ENCODE results near the gene MTCH1.

Gene MTCH1

GRCh38 chr6:36979347-36979742, 6.7 kb downstream of the MTCH1 start:
- 0 out of 3 replicates have a peak, but pooled peaks have one; percentile 33 for ATAC-seq (ENCODE audit: low read depth)
- Histone ChIP-seq H3K9me3 (ENCODE audit: severe bottlenecking) (no peaks in the 10 kb centered on the region), H3K27ac (ENCODE audit: poor library complexity, severe bottlenecking) (no peak overlapping the region), H3K36me3 (ENCODE audit: low read depth) (peaks cover 66% of the 10 kb centered on the region), H3K27me3 (ENCODE audit: insufficient read depth, poor library complexity, severe bottlenecking) (no peaks in the 10 kb centered on the region), H3K4me3 (ENCODE audit: severe bottlenecking) (no peak overlapping the region), H3K4me1 (ENCODE audit: insufficient read depth, poor library complexity, severe bottlenecking) (peaks cover 5% of the 10 kb centered on the region)
- TF ChIP-seq, protein P1, sequence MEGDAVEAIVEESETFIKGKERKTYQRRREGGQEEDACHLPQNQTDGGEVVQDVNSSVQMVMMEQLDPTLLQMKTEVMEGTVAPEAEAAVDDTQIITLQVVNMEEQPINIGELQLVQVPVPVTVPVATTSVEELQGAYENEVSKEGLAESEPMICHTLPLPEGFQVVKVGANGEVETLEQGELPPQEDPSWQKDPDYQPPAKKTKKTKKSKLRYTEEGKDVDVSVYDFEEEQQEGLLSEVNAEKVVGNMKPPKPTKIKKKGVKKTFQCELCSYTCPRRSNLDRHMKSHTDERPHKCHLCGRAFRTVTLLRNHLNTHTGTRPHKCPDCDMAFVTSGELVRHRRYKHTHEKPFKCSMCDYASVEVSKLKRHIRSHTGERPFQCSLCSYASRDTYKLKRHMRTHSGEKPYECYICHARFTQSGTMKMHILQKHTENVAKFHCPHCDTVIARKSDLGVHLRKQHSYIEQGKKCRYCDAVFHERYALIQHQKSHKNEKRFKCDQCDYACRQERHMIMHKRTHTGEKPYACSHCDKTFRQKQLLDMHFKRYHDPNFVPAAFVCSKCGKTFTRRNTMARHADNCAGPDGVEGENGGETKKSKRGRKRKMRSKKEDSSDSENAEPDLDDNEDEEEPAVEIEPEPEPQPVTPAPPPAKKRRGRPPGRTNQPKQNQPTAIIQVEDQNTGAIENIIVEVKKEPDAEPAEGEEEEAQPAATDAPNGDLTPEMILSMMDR (IDR thresholded peaks at IDR 0.05; ENCODE audit: poor library complexity, severe bottlenecking), result peak; percentile 54
- DNase-seq (ENCODE audit: low spot score), result no peak

GRCh38 chr6:36978421-36979346, 7.3 kb downstream of the MTCH1 start:
- TF ChIP-seq, protein P1 (IDR thresholded peaks at IDR 0.05; ENCODE audit: poor library complexity, severe bottlenecking), result no peak
- no peak for ATAC-seq (ENCODE audit: low read depth)
- no peak overlapping the region for H3K4me3 ChIP-seq (ENCODE audit: severe bottlenecking)
- peaks cover 73% of the 10 kb centered on the region for H3K36me3 ChIP-seq (ENCODE audit: low read depth)
- H3K27me3 ChIP-seq (ENCODE audit: insufficient read depth, poor library complexity, severe bottlenecking), result no peaks in the 10 kb centered on the region
- H3K9me3 ChIP-seq (ENCODE audit: severe bottlenecking), result no peaks in the 10 kb centered on the region
- no peak for DNase-seq (ENCODE audit: low spot score)
- H3K27ac ChIP-seq (ENCODE audit: poor library complexity, severe bottlenecking), result no peak overlapping the region
- no peaks in the 10 kb centered on the region for H3K4me1 ChIP-seq (ENCODE audit: insufficient read depth, poor library complexity, severe bottlenecking)

GRCh38 chr6:36977470-36977941, 8.5 kb downstream of the MTCH1 start:
- Histone ChIP-seq H3K9me3 (ENCODE audit: severe bottlenecking) (no peaks in the 10 kb centered on the region), H3K4me1 (ENCODE audit: insufficient read depth, poor library complexity, severe bottlenecking) (no peaks in the 10 kb centered on the region), H3K36me3 (ENCODE audit: low read depth) (peaks cover 85% of the 10 kb centered on the region), H3K27me3 (ENCODE audit: insufficient read depth, poor library complexity, severe bottlenecking) (no peaks in the 10 kb centered on the region), H3K27ac (ENCODE audit: poor library complexity, severe bottlenecking) (no peak overlapping the region), H3K4me3 (ENCODE audit: severe bottlenecking) (no peak overlapping the region)
- DNase-seq (ENCODE audit: low spot score), result no peak
- no peak for ATAC-seq (ENCODE audit: low read depth)
- TF ChIP-seq, protein P1 (IDR thresholded peaks at IDR 0.05; ENCODE audit: poor library complexity, severe bottlenecking), result peak; percentile 30

DNA sequence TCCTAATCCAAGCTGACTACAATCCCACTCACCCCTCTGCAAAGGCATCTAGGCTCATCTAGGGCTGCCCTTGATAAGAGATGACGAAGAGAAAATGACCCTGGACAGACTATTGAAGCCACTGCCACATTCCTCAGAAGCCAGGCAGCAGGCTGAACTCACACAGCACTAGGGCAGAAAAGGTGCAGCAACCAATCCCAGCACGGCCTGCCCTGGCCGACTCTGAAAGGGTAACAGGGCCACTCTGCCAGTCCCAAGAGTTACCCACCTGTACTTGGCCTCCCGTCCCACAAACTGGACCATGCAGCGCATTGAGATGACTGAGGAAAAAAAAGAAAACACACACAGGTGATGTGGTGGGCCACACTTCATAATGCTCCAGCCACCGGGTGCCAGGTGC, 9.1 kb downstream of the MTCH1 start:
- H3K9me3 ChIP-seq (ENCODE audit: severe bottlenecking), result no peaks in the 10 kb centered on the region
- no peaks in the 10 kb centered on the region for H3K4me1 ChIP-seq (ENCODE audit: insufficient read depth, poor library complexity, severe bottlenecking)

More for the DNA sequence above, 9.1 kb downstream of the MTCH1 start:
- no peak for DNase-seq (ENCODE audit: low spot score)
- Histone ChIP-seq H3K27me3 (ENCODE audit: insufficient read depth, poor library complexity, severe bottlenecking) (no peaks in the 10 kb centered on the region), H3K27ac (ENCODE audit: poor library complexity, severe bottlenecking) (no peak overlapping the region), H3K36me3 (ENCODE audit: low read depth) (peaks cover 89% of the 10 kb centered on the region), H3K4me3 (ENCODE audit: severe bottlenecking) (no peak overlapping the region)
- no peak for ATAC-seq (ENCODE audit: low read depth)
- TF ChIP-seq, protein P1 (IDR thresholded peaks at IDR 0.05; ENCODE audit: poor library complexity, severe bottlenecking), result no peak

Measured in RWPE2 (cell line).